Skin epidermis (tissue), 12 donors: ENCODE data around the gene TPMT.

Source experiments
- H3K27ac ChIP-seq, 21 experiments: fragments of 200-600 bp; sonication (generic) in 11 of 21; one replicate each; pipeline ENCODE4 v1.5.0; 2020; ENCODE audit warnings: mild to moderate bottlenecking in 3 of 21, inconsistent platforms in 2 of 21, moderate library complexity in 2 of 21
- H3K4me3 ChIP-seq, 7 experiments: fragments of 200-600 bp; sonication (generic) in 2 of 7; one replicate each; pipeline ENCODE4 v1.5.0; 2020; ENCODE audit warnings: inconsistent platforms in 2 of 7, mild to moderate bottlenecking in 2 of 7, moderate library complexity in 1 of 7

Gene TPMT

GRCh38 chr6:18081025-18081668 is 73.7 kb downstream of the TPMT start:
- Histone ChIP-seq H3K27ac (no peak overlapping the region), H3K4me3 (no peak overlapping the region)

GRCh38 chr6:18080544-18080943 is 74.3 kb downstream of the TPMT start:
- no peak overlapping the region for H3K4me3 ChIP-seq

GRCh38 chr6:18078866-18079265 is 76.0 kb downstream of the TPMT start:
- Histone ChIP-seq H3K27ac (no peak overlapping the region), H3K4me3 (no peak overlapping the region)

More at GRCh38 chr6:18080544-18080943, 74.3 kb downstream of the TPMT start:
- no peak overlapping the region for H3K27ac ChIP-seq
